RWPE2 (cell line): Measurements from ENCODE around the gene MAN2B1.

Source experiments
- ATAC-seq: fragments of 200-7000 bp; cut with Tn5 transposase; 3 replicates; pipeline ENCODE4 v1.9.1; 2021; ENCODE audit warnings: low read depth
- DNase-seq: peaks from one replicate; pipeline ENCODE4 v3.0.0-alpha.2; 2020; ENCODE audit warnings: low spot score
- H3K27ac ChIP-seq: fragments of 450-650 bp; 2 replicates; pipeline ENCODE4 v1.5.1; 2017; ENCODE audit warnings: mild to moderate bottlenecking; ENCODE audit not compliant: poor library complexity, severe bottlenecking
- H3K27me3 ChIP-seq: fragments of 250-450 bp; sonication (Bioruptor Pico); 2 replicates; pipeline ENCODE4 v1.5.1; 2021; ENCODE audit warnings: mild to moderate bottlenecking, moderate library complexity; ENCODE audit not compliant: insufficient read depth, poor library complexity, severe bottlenecking
- H3K36me3 ChIP-seq: fragments of 250-450 bp; sonication (Bioruptor Pico); 2 replicates; pipeline ENCODE4 v1.5.1; 2020; ENCODE audit warnings: low read depth, mild to moderate bottlenecking, moderate library complexity
- H3K4me1 ChIP-seq: fragments of 250-450 bp; sonication (Bioruptor Pico); 2 replicates; pipeline ENCODE4 v1.5.1; 2021; ENCODE audit warnings: mild to moderate bottlenecking, moderate library complexity; ENCODE audit not compliant: insufficient read depth, poor library complexity, severe bottlenecking
- H3K4me3 ChIP-seq: fragments of 250-450 bp; sonication (Bioruptor Pico); 2 replicates; pipeline ENCODE4 v1.5.1; 2021; ENCODE audit warnings: mild to moderate bottlenecking, moderate library complexity; ENCODE audit not compliant: severe bottlenecking
- H3K9me3 ChIP-seq: fragments of 250-450 bp; sonication (Bioruptor Pico); 2 replicates; pipeline ENCODE4 v1.5.1; 2021; ENCODE audit warnings: mild to moderate bottlenecking, moderate library complexity; ENCODE audit not compliant: severe bottlenecking
- CTCF ChIP-seq: fragments of 450-650 bp; IDR thresholded peaks from one replicate; pipeline ENCODE4 v1.5.1; 2017; ENCODE audit warnings: mild to moderate bottlenecking, moderate library complexity; ENCODE audit not compliant: poor library complexity, severe bottlenecking

Gene MAN2B1

GRCh38 chr19:12689581-12690216 lies 23.2 kb upstream of the MAN2B1 start:
- Histone ChIP-seq H3K4me1 (no peaks in the 10 kb centered on the region), H3K9me3 (no peaks in the 10 kb centered on the region), H3K36me3 (peaks cover 5% of the 10 kb centered on the region; the same call in 1 of the 2 replicates), H3K27me3 (no peaks in the 10 kb centered on the region), H3K4me3 (no peak overlapping the region), H3K27ac (no peak overlapping the region)
- ATAC-seq = no peak
- TF ChIP-seq CTCF = no peak
- no peak for DNase-seq

GRCh38 chr19:12689012-12689411 lies 22.5 kb upstream of the MAN2B1 start:
- no peak overlapping the region for H3K27ac ChIP-seq
- DNase-seq = no peak
- TF ChIP-seq CTCF = no peak
- H3K4me3 ChIP-seq = no peak overlapping the region
- H3K4me1 ChIP-seq = no peaks in the 10 kb centered on the region
- H3K36me3 ChIP-seq = peaks cover 5% of the 10 kb centered on the region; the same call in 1 of the 2 replicates
- no peaks in the 10 kb centered on the region for H3K27me3 ChIP-seq
- no peak for ATAC-seq
- no peaks in the 10 kb centered on the region for H3K9me3 ChIP-seq

- no peak within 1 kb of the TSS for H3K27ac ChIP-seq
- H3K4me3 ChIP-seq = no peak within 1 kb of the TSS
Measured at GRCh38 chr19:12687496-12688196, 21.1 kb upstream of the MAN2B1 start, which contains the start of gene GNG14. TSS of gene GNG14 (plus strand) at chr19:12687998. CDS start at chr19:12688049, 51 bp downstream.

GRCh38 chr19:12685831-12686230 lies 19.3 kb upstream of the MAN2B1 start:
- Histone ChIP-seq H3K4me3 (no peak overlapping the region), H3K27ac (no peak overlapping the region), H3K36me3 (peaks cover 5% of the 10 kb centered on the region; the same call in 1 of the 2 replicates), H3K4me1 (no peaks in the 10 kb centered on the region), H3K27me3 (no peaks in the 10 kb centered on the region), H3K9me3 (no peaks in the 10 kb centered on the region)
- DNase-seq (no peak), ATAC-seq (no peak)
- no peak for TF ChIP-seq CTCF

More at GRCh38 chr19:12687496-12688196, 21.1 kb upstream of the MAN2B1 start, which contains the start of gene GNG14:
- Histone ChIP-seq H3K4me1 (no peaks in the 10 kb centered on the region), H3K9me3 (no peaks in the 10 kb centered on the region), H3K27me3 (no peaks in the 10 kb centered on the region), H3K36me3 (peaks cover 5% of the 10 kb centered on the region; the same call in 1 of the 2 replicates)
- no peak for TF ChIP-seq CTCF
- DNase-seq = no peak
- ATAC-seq = no peak; the same call in 2 of the 3 replicates
